Measurements from ENCODE around the gene GJD3.
A peak's percentile ranks its signal among the peaks of the same experiment; 100 is the strongest.

The GJD3 gene

DNA sequence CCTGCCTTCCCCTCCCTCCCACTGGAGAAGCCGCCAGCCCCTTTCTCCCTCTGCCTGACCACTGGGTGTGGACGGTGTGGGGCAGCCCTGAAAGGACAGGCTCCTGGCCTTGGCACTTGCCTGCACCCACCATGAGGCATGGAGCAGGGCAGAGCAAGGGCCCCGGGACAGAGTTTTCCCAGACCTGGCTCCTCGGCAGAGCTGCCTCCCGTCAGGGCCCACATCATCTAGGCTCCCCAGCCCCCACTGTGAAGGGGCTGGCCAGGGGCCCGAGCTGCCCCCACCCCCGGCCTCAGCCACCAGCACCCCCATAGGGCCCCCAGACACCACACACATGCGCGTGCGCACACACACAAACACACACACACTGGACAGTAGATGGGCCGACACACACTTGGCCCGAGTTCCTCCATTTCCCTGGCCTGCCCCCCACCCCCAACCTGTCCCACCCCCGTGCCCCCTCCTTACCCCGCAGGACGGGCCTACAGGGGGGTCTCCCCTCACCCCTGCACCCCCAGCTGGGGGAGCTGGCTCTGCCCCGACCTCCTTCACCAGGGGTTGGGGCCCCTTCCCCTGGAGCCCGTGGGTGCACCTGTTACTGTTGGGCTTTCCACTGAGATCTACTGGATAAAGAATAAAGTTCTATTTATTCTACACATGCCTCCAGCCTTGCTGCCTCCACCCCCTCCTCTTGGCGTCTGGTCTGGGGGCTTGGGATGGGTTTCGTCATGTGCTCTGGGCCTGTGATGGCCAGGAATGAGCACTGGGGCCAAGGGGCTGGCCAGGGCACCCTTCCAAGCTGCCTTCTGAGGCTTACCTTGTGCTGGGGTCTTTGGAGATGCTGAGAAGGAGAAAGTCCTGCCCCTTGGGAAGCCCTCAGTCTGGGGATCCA lies 7.3 kb downstream of the GJD3 start:
- DNase-seq (ENCODE audit: insufficient read length), result peak; percentile 19
- TF ChIP-seq POLR2AphosphoS5 (IDR thresholded peaks at IDR 0.05; ENCODE audit: low read depth, low read length), result no peak
- TF ChIP-seq POLR2A (IDR thresholded peaks at IDR 0.05; ENCODE audit: low read depth, low read length), result no peak
- no peak for TF ChIP-seq TAF1 (IDR thresholded peaks at IDR 0.05; ENCODE audit: borderline replicate concordance, low read depth, low read length)
- no peak for FAIRE-seq

DNA sequence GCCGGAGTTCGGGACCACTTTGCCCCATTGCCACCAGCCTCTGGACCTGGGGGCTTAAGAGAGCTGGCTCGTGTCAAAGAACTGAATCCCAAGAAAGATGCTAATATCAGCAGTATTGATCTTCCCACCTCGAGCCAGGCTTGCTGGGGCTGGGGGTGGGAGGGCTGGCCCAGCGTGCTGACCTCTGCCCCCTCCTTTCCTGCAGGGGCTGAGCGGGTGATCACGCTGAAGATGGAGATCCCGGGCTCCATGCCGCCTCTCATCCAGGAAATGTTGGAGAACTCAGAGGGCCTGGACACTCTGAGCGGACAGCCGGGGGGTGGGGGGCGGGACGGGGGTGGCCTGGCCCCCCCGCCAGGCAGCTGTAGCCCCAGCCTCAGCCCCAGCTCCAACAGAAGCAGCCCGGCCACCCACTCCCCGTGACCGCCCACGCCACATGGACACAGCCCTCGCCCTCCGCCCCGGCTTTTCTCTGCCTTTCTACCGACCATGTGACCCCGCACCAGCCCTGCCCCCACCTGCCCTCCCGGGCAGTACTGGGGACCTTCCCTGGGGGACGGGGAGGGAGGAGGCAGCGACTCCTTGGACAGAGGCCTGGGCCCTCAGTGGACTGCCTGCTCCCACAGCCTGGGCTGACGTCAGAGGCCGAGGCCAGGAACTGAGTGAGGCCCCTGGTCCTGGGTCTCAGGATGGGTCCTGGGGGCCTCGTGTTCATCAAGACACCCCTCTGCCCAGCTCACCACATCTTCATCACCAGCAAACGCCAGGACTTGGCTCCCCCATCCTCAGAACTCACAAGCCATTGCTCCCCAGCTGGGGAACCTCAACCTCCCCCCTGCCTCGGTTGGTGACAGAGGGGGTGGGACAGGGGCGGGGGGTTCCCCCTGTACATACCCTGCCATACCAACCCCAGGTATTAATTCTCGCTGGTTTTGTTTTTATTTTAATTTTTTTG lies 8.5 kb downstream of the GJD3 start:
- DNase-seq (ENCODE audit: insufficient read length) (no peak), FAIRE-seq (no peak)
- TF ChIP-seq POLR2AphosphoS5 (IDR thresholded peaks at IDR 0.05; ENCODE audit: low read depth, low read length), result no peak
- TF ChIP-seq POLR2A (IDR thresholded peaks at IDR 0.05; ENCODE audit: low read depth, low read length), result no peak
- TF ChIP-seq TAF1 (IDR thresholded peaks at IDR 0.05; ENCODE audit: borderline replicate concordance, low read depth, low read length), result no peak

DNA sequence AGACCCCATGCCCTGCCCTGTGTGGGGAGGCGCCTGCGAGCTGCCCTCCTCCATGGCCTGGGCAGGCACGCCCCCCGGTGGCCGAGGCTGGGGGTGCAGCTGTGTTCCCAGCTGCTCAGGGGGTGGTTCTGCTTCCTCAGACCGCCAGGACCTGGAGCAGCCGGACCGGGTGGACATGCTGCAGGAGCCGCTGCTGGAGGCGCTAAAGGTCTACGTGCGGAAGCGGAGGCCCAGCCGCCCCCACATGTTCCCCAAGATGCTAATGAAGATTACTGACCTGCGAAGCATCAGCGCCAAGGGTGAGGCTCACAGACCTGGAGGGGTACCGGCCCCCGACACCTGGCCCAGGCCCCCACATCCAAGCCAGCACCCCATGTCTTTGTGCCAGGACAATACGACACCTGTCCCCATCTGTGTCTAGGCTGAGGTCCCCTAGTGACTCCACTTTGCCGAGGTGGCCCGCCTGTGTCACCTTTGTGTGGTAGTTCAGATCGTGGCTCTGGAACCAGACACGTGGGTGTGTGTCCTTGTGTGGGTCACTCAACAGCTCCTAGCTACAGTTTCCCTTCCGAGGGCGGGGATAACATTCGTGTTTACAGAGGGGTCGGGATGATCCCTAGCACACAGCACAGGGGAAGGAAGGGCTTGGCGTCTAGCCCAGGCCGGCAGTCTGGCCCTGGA lies 9.3 kb downstream of the GJD3 start:
- TF ChIP-seq TAF1 (IDR thresholded peaks at IDR 0.05; ENCODE audit: borderline replicate concordance, low read depth, low read length) (no peak), POLR2A (IDR thresholded peaks at IDR 0.05; ENCODE audit: low read depth, low read length) (no peak), POLR2AphosphoS5 (IDR thresholded peaks at IDR 0.05; ENCODE audit: low read depth, low read length) (no peak)
- FAIRE-seq (peak; percentile 95), DNase-seq (ENCODE audit: insufficient read length) (peak; percentile 96)

DNA sequence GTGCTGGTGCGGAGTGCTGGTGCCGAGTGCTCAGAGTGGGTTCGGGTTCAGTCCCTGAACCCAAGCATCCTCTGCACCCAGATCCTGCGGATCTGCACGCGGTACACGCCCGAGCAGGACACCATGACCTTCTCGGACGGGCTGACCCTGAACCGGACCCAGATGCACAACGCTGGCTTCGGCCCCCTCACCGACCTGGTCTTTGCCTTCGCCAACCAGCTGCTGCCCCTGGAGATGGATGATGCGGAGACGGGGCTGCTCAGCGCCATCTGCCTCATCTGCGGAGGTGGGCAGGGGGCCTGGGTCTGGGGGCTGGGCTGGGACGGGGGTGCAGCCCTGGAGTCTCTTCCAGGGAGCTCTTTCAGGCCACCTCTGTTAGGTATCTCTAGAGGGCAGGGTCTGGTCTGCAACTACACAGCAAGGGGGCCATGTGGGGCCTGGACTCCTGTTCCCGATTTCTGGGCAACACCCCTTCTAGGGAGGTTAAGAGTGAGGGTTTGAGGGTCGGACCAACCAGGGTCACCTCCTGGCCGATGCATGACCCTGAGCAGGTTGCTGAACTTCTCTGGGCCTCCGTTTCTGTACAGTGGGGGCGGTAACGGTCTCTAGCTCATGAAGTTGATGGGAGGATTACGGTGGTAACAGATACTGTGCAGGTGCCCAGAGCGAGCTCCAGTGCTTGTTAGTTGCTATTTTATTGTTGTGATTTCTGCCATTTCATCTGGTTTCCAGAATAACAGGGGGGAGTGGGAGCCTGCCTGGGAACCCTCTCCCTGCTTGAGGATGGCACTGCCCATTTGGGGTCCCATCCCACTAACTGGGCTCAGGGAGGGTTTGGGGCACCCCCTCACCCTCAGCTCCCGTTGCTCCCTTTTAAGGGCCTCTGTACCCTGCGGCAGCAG lies 10.1 kb downstream of the GJD3 start:
- no peak for DNase-seq (ENCODE audit: insufficient read length)
- TF ChIP-seq POLR2AphosphoS5 (IDR thresholded peaks at IDR 0.05; ENCODE audit: low read depth, low read length), result no peak
- TF ChIP-seq TAF1 (IDR thresholded peaks at IDR 0.05; ENCODE audit: borderline replicate concordance, low read depth, low read length), result no peak
- no peak for TF ChIP-seq POLR2A (IDR thresholded peaks at IDR 0.05; ENCODE audit: low read depth, low read length)
- FAIRE-seq, result no peak

DNA sequence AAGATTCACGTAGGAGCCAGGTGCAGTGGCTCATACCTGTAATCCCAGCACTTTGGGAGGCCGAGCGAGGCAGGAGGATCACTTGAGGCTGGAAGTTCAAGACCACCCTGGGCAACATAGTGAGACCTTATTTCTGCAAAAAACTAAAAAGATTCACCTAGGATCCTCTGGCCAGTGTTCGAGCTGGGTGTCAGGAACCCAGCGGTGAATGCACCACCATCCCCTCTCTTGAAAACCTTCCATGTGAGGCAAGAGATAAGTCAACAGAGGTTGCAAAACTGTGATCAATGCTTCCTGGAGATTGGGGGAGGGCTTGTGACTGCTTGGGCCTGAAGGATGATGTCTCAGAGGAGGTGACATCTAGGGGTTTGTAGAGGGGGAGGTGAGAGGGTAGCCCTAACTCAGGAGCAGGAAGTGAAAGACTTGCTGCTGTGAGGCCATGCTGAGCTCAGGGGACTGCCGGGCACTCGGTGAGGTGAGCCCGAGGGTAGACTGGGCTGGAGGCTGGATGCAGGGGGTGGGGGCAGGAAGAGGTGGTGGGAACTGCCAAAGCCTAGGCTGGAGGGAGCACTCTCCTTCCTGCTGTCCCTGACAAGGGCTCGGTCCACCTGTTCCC lies 11.7 kb downstream of the GJD3 start:
- no peak for FAIRE-seq
- no peak for DNase-seq (ENCODE audit: insufficient read length)
- TF ChIP-seq POLR2AphosphoS5 (IDR thresholded peaks at IDR 0.05; ENCODE audit: low read depth, low read length), result 0 out of 2 replicates have a peak, but pooled peaks have one; percentile 36
- no peak for TF ChIP-seq TAF1 (IDR thresholded peaks at IDR 0.05; ENCODE audit: borderline replicate concordance, low read depth, low read length)

DNA sequence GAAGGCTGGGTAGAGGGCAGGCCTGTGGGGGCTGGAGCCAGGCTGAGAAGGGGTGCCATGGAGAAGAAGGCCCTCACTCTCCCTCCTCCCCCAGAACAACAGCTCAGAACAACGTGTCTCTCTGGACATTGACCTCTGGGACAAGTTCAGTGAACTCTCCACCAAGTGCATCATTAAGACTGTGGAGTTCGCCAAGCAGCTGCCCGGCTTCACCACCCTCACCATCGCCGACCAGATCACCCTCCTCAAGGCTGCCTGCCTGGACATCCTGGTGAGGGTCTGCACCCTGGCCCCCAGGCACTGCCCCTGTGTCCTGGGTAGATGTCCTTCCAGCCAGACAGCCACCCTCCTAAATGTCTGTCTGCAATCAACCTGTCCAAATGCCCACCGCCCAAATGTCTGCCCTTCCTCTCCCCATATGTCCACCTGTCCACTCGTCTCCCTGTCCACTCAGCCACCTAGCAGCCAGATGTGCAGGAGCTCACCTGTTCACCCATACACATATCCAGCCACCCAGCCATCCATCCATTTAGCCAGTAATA lies 12.2 kb downstream of the GJD3 start:
- TF ChIP-seq POLR2A (IDR thresholded peaks at IDR 0.05; ENCODE audit: low read depth, low read length) (no peak), POLR2AphosphoS5 (IDR thresholded peaks at IDR 0.05; ENCODE audit: low read depth, low read length) (no peak), TAF1 (IDR thresholded peaks at IDR 0.05; ENCODE audit: borderline replicate concordance, low read depth, low read length) (no peak)
- DNase-seq (ENCODE audit: insufficient read length), result no peak
- FAIRE-seq, result no peak

DNA sequence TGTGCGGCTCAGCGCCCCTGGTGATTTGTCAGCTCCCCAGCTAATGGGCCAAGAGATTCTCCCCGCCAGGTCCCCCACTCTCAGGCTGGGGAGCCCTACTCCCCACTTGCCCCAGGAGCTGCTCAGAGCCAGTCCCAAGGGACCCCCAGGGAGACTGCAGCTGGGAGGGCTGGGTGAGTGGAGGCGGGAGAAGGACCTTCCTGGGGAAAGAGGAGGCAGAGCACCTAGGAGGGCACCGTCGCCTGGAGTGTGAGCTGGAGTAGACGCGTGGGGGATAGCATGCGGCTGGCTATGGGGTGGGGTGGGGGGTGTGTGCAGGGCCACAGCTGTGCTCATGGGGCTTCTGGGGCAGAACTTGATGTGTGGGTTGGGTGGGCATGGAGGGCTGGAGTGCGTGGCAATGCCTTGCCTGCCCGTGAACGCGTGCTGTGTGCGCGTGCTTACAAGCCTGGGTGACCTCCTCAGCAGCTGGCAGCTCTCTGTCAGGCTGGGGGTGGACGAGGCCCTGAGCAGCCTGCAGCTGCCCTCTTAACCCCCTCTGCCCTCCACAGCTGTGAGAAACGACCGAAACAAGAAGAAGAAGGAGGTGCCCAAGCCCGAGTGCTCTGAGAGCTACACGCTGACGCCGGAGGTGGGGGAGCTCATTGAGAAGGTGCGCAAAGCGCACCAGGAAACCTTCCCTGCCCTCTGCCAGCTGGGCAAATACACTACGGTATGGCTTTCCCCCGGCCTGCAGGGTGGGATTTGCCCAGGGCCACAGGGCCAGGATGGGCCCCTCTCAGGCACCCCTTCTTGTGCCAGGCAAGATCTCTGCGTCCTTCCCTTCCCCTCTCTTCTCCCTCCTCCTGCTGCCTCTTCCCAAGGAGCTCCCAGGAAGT lies 12.9 kb downstream of the GJD3 start:
- FAIRE-seq, result no peak
- no peak for TF ChIP-seq TAF1 (IDR thresholded peaks at IDR 0.05; ENCODE audit: borderline replicate concordance, low read depth, low read length)
- TF ChIP-seq POLR2AphosphoS5 (IDR thresholded peaks at IDR 0.05; ENCODE audit: low read depth, low read length), result no peak
- no peak for TF ChIP-seq POLR2A (IDR thresholded peaks at IDR 0.05; ENCODE audit: low read depth, low read length)
- DNase-seq (ENCODE audit: insufficient read length), result no peak

DNA sequence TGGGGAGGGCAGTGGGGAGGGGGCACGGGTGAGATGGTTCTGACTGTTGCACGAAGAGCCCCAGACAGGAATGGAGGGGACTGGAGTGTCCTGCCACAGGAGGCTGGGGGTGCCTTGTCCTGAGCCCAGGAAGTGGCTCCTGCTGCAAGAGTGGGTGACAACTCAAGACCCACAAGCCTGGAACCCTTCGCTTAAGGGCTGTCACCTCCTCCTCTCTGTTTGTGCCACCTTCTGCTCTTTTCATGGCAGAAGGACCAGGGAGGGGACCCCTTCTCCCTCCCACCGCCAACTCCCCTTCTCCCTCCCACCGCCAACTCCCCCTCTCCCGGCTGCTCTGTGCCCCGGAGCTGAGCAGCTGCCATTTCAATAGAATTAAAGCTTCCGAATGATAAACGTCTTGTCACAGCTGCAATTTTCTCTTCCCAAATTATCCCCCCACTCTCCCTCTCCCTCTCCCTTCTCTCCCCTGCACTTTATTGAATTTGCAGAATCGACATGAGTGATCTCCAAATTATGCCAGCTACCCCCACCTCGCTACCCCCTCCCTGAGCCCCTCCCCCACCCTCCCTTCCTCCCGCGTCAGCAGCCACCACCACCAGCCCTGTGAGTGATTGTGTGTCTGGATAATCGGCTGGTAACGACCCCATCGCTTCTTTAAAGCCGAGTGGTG lies 13.7 kb downstream of the GJD3 start:
- no peak for DNase-seq (ENCODE audit: insufficient read length)
- no peak for TF ChIP-seq POLR2AphosphoS5 (IDR thresholded peaks at IDR 0.05; ENCODE audit: low read depth, low read length)
- TF ChIP-seq POLR2A (IDR thresholded peaks at IDR 0.05; ENCODE audit: low read depth, low read length), result no peak
- TF ChIP-seq TAF1 (IDR thresholded peaks at IDR 0.05; ENCODE audit: borderline replicate concordance, low read depth, low read length), result no peak
- no peak for FAIRE-seq
